Measurements from ENCODE around the gene GULP1.

GRCh38 chr2:188526701-188527100 lies 235.0 kb downstream of the GULP1 start:
- no peak for TF ChIP-seq POLR2A (IDR thresholded peaks at IDR 0.05)
- TF ChIP-seq CTCF (IDR thresholded peaks at IDR 0.05 in 8 of 11, conservative IDR thresholded peaks at IDR 0.05 in 3 of 11), result no peak
- TF ChIP-seq POLR2AphosphoS5 (IDR thresholded peaks at IDR 0.05), result no peak

Measured in spleen (tissue), 7 donors.